Neural progenitor cell (in vitro differentiated cells): ENCODE results near the gene PRSS2.

Source experiments
- EZH2 ChIP-seq: fragments of 200-600 bp; sonication (generic); IDR thresholded peaks from 2 replicates; pipeline ENCODE4 v1.6.1; 2017; ENCODE audit warnings: antibody characterized with exemption, mild to moderate bottlenecking, moderate library complexity
- EZH2phosphoT487 ChIP-seq: fragments of 200-600 bp; sonication (generic); IDR thresholded peaks from 2 replicates; pipeline ENCODE4 v1.6.1; 2017; ENCODE audit warnings: antibody characterized with exemption
- TF ChIP-seq, protein P1 (sequence below): fragments of 200-600 bp; sonication (generic); IDR thresholded peaks from 2 replicates; pipeline ENCODE4 v1.5.1; 2017; ENCODE audit warnings: antibody characterized with exemption, mild to moderate bottlenecking

DNA sequence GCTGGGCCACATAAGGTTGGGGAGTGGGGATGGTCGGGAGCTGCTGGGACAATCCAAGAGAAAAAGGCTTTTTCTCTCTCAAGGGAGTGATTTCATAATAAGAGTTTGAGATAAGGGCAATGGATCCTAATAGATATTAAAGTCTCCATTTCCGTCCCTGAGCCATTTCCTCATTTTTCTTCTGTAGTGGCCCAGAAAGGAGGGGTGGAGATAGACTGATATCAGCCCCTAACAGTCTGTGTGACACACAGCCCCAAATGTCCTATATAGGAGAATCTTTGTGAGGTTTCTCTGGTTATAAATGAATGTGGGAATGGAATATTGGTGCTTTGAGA, 35.2 kb downstream of the PRSS2 start:
- TF ChIP-seq, protein P1, sequence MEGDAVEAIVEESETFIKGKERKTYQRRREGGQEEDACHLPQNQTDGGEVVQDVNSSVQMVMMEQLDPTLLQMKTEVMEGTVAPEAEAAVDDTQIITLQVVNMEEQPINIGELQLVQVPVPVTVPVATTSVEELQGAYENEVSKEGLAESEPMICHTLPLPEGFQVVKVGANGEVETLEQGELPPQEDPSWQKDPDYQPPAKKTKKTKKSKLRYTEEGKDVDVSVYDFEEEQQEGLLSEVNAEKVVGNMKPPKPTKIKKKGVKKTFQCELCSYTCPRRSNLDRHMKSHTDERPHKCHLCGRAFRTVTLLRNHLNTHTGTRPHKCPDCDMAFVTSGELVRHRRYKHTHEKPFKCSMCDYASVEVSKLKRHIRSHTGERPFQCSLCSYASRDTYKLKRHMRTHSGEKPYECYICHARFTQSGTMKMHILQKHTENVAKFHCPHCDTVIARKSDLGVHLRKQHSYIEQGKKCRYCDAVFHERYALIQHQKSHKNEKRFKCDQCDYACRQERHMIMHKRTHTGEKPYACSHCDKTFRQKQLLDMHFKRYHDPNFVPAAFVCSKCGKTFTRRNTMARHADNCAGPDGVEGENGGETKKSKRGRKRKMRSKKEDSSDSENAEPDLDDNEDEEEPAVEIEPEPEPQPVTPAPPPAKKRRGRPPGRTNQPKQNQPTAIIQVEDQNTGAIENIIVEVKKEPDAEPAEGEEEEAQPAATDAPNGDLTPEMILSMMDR: no peak
- TF ChIP-seq EZH2: no peak
- TF ChIP-seq EZH2phosphoT487: no peak
